Fibroblast of lung (primary cell): Measurements from ENCODE around the gene TDP1. TPM values are rescaled to one million over a fixed set of nuclear protein-coding genes. Genes with fewer than 3 reads are reported as not detected.
"Not testable (repeated sequence)": the region's sequence is repeated elsewhere in the genome, so short reads cannot be mapped to it uniquely, and the experiment has no call there.

Experiments used
- DNase-seq, 2 donors: peaks; one replicate each; pipeline versions ENCODE4 v3.0.0 to v3.0.0-alpha.2; 2010; ENCODE audit warnings: low read depth in 2 of 2
- H2AFZ ChIP-seq: 2 replicates; pipeline ENCODE4 v1.5.1; 2012; ENCODE audit warnings: low read length, control low read depth, inconsistent platforms
- H3K27ac ChIP-seq: 2 replicates; pipeline ENCODE4 v1.5.1; 2011; ENCODE audit warnings: low read length, control low read depth; ENCODE audit not compliant: insufficient read depth
- H3K27me3 ChIP-seq: 2 replicates; pipeline ENCODE4 v1.5.1; 2011; ENCODE audit warnings: mild to moderate bottlenecking, low read length; ENCODE audit not compliant: control insufficient read depth, insufficient read depth
- H3K36me3 ChIP-seq: 2 replicates; pipeline ENCODE4 v1.5.1; 2011; ENCODE audit warnings: low read length; ENCODE audit not compliant: control insufficient read depth, insufficient read depth
- H3K4me1 ChIP-seq: 2 replicates; pipeline ENCODE4 v1.5.1; 2011; ENCODE audit warnings: low read length; ENCODE audit not compliant: control insufficient read depth, insufficient read depth; ENCODE audit errors: extremely low read depth
- H3K4me2 ChIP-seq: 2 replicates; pipeline ENCODE4 v1.5.1; 2011; ENCODE audit warnings: low read length, control low read depth; ENCODE audit not compliant: insufficient read depth; ENCODE audit errors: extremely low read depth
- H3K4me3 ChIP-seq, 4 experiments: fragments of 200-600 bp in 1 of 4; sonication (generic) in 1 of 4; replicated peaks in 1 of 4; 2 replicates each; pipeline ENCODE4 v1.5.1; 2011 to 2016; ENCODE audit warnings: low read length in 4 of 4, low read depth in 3 of 4, mild to moderate bottlenecking in 3 of 4, control low read depth in 2 of 4, inconsistent platforms in 1 of 4, mixed read lengths in 1 of 4; ENCODE audit not compliant: insufficient read depth in 1 of 4; ENCODE audit errors: control extremely low read depth in 1 of 4
- H3K79me2 ChIP-seq: 2 replicates; pipeline ENCODE4 v1.5.1; 2012; ENCODE audit warnings: mild to moderate bottlenecking, low read length, inconsistent platforms; ENCODE audit not compliant: control insufficient read depth, insufficient read depth
- H3K9ac ChIP-seq: 2 replicates; pipeline ENCODE4 v1.5.1; 2011; ENCODE audit warnings: mild to moderate bottlenecking, low read length, control low read depth; ENCODE audit not compliant: insufficient read depth
- H3K9me3 ChIP-seq: 2 replicates; pipeline ENCODE4 v1.5.1; 2012; ENCODE audit warnings: low read depth, low read length; ENCODE audit not compliant: control insufficient read depth, insufficient read depth
- H4K20me1 ChIP-seq: 2 replicates; pipeline ENCODE4 v1.5.1; 2011; ENCODE audit warnings: low read length; ENCODE audit not compliant: control insufficient read depth, insufficient read depth; ENCODE audit errors: extremely low read depth
- EZH2 ChIP-seq: IDR thresholded peaks from 2 replicates; pipeline ENCODE4 v1.5.1; 2012; ENCODE audit warnings: low read length, control low read depth, mild to moderate bottlenecking; ENCODE audit errors: missing control alignments
- polyA plus RNA-seq, 2 donors: library from polyadenylated mRNA; depleted of rRNA in 1 of 2; stranded (reverse) in 1 of 2; unstranded in 1 of 2; fragments of >200 nt; gene quantifications; 2 replicates each; pipeline ENCODE4 v1.2.1, GENCODE V29; 2011 to 2012; ENCODE audit warnings: missing spikeins in 1 of 2
- total RNA-seq: library from RNA; depleted of rRNA; stranded (reverse); fragments of >200 nt; gene quantifications from 2 replicates; pipeline ENCODE4 v1.2.1, GENCODE V29; 2014
- TF ChIP-seq, protein P1 (sequence below), 2 donors: IDR thresholded peaks in 1 of 2; conservative IDR thresholded peaks in 1 of 2; 1 replicate in 1 of 2; 2 replicates in 1 of 2; pipeline ENCODE4 v1.5.1; 2011 to 2012; ENCODE audit warnings: low read length in 2 of 2, control low read depth in 1 of 2, inconsistent platforms in 1 of 2, low read depth in 1 of 2, mild to moderate bottlenecking in 1 of 2

The TDP1 gene
- total and polyA plus RNA-seq, 2 donors (not counting 1 experiment from before 2014, with no cell fraction given): 11.7 to 13.7 TPM

GRCh38 chr14:90024910-90025309, 69.2 kb downstream of the TDP1 start:
- H3K9me3 ChIP-seq: no peaks in the 10 kb centered on the region
- no peaks in the 10 kb centered on the region for H3K27me3 ChIP-seq
- TF ChIP-seq, protein P1, sequence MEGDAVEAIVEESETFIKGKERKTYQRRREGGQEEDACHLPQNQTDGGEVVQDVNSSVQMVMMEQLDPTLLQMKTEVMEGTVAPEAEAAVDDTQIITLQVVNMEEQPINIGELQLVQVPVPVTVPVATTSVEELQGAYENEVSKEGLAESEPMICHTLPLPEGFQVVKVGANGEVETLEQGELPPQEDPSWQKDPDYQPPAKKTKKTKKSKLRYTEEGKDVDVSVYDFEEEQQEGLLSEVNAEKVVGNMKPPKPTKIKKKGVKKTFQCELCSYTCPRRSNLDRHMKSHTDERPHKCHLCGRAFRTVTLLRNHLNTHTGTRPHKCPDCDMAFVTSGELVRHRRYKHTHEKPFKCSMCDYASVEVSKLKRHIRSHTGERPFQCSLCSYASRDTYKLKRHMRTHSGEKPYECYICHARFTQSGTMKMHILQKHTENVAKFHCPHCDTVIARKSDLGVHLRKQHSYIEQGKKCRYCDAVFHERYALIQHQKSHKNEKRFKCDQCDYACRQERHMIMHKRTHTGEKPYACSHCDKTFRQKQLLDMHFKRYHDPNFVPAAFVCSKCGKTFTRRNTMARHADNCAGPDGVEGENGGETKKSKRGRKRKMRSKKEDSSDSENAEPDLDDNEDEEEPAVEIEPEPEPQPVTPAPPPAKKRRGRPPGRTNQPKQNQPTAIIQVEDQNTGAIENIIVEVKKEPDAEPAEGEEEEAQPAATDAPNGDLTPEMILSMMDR (conservative IDR thresholded peaks at IDR 0.05 in 1 of 2, IDR thresholded peaks at IDR 0.05 in 1 of 2; ENCODE audit: low read depth in 1 of 2, low read length in 2 of 2): no peak
- no peak for TF ChIP-seq EZH2
- no peaks in the 10 kb centered on the region for H3K4me1 ChIP-seq
- H4K20me1 ChIP-seq: no peaks in the 10 kb centered on the region
- no peak overlapping the region for H2AFZ ChIP-seq
- no peak overlapping the region for H3K27ac ChIP-seq
- peaks cover 3% of the 10 kb centered on the region for H3K36me3 ChIP-seq
- H3K4me2 ChIP-seq: no peak overlapping the region
- DNase-seq: no peak
- no peaks in the 10 kb centered on the region for H3K79me2 ChIP-seq
- H3K4me3 ChIP-seq: no peak overlapping the region
- H3K9ac ChIP-seq: no peak overlapping the region

DNA sequence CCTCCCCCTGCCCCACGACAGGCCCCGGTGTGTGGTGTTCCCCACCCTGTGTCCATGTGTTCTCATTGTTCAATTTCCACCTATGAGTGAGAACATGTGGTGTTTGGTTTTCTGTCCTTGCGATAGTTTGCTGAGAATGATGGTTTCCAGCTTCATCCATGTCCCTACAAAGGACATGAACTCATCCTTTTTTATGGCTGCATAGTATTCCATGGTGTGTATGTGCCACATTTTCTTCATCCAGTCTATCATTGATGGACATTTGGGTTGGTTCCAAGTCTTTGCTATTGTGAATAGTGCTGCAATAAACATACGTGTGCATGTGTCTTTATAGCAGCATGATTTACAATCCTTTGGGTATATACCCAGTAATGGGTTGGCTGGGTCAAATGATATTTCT, 70.9 kb downstream of the TDP1 start:
- H3K79me2 ChIP-seq, H4K20me1 ChIP-seq, DNase-seq, H3K4me3 ChIP-seq, H3K36me3 ChIP-seq, H3K9ac ChIP-seq, H2AFZ ChIP-seq, H3K4me2 ChIP-seq, H3K27ac ChIP-seq, H3K27me3 ChIP-seq, H3K9me3 ChIP-seq, H3K4me1 ChIP-seq: not testable (repeated sequence)

GRCh38 chr14:90027842-90028241, 72.1 kb downstream of the TDP1 start:
- DNase-seq: no peak
- Histone ChIP-seq H3K4me3 (no peak overlapping the region), H3K9ac (no peak overlapping the region), H4K20me1 (no peaks in the 10 kb centered on the region), H3K79me2 (no peaks in the 10 kb centered on the region), H2AFZ (no peak overlapping the region), H3K36me3 (peaks cover 2% of the 10 kb centered on the region), H3K9me3 (no peaks in the 10 kb centered on the region), H3K27me3 (no peaks in the 10 kb centered on the region), H3K4me2 (no peak overlapping the region), H3K4me1 (no peaks in the 10 kb centered on the region), H3K27ac (no peak overlapping the region)
- TF ChIP-seq, protein P1 (conservative IDR thresholded peaks at IDR 0.05 in 1 of 2, IDR thresholded peaks at IDR 0.05 in 1 of 2; ENCODE audit: low read depth in 1 of 2, low read length in 2 of 2): no peak
